K562 (cell line): ENCODE data around the gene MPV17L2.

Experiments used
- BRD4 ChIP-seq: fragments of 200-600 bp; sonication (generic); IDR thresholded peaks from 2 replicates; pipeline ENCODE4 v1.6.1; 2017; ENCODE audit warnings: inconsistent platforms
- POLR2A ChIP-seq: fragments of 450-650 bp; conservative IDR thresholded peaks from 2 replicates; pipeline ENCODE4 v1.6.1; 2016
- SIX5 ChIP-seq, 2 experiments: IDR thresholded peaks; 2 replicates each; pipeline ENCODE4 v1.6.1; 2011; ENCODE audit warnings: low read length in 2 of 2, borderline replicate concordance in 1 of 2, low read depth in 1 of 2, mild to moderate bottlenecking in 1 of 2, moderate library complexity in 1 of 2; ENCODE audit not compliant: insufficient read depth in 1 of 2
- ZNF449 ChIP-seq: fragments of 250-450 bp; sonication (Bioruptor Pico); IDR thresholded peaks from 2 replicates; pipeline ENCODE4 v1.8.0; 2022; ENCODE audit warnings: moderate library complexity, mild to moderate bottlenecking, inconsistent platforms

- TF ChIP-seq POLR2A (no peak), BRD4 (no peak), SIX5 (IDR thresholded peaks at IDR 0.05; ENCODE audit: borderline replicate concordance in 1 of 2, insufficient read depth in 1 of 2, low read depth in 1 of 2, low read length in 2 of 2) (no peak), ZNF449 (CRISPR knock-in tag) (no peak)
Observed at GRCh38 chr19:18168673-18169381, 24.2 kb upstream of the MPV17L2 start.
